ENCODE data around the gene PIP4K2B.

- TF ChIP-seq POLR2AphosphoS5 (IDR thresholded peaks at IDR 0.05) (no peak), CTCF (IDR thresholded peaks at IDR 0.05) (no peak), POLR2A (IDR thresholded peaks at IDR 0.05) (no peak), EP300 (IDR thresholded peaks at IDR 0.05) (no peak)
These were observed 1.5 kb downstream of the PIP4K2B start for GRCh38 chr17:38797828-38798227.

All from sigmoid colon (tissue), 4 donors.